Muscle of leg (tissue), 11 donors: Measurements from ENCODE around the gene CHST15. TPM values are rescaled to one million over a fixed set of nuclear protein-coding genes. Genes with fewer than 3 reads are reported as not detected.

ENCODE experiments used
- DNase-seq: peaks from one replicate; pipeline ENCODE4 v3.0.0; 2013
- H3K27ac ChIP-seq: one replicate; pipeline ENCODE4 v1.5.1; 2013; ENCODE audit warnings: mild to moderate bottlenecking, low read length, control low read depth
- H3K27me3 ChIP-seq: one replicate; pipeline ENCODE4 v1.6.1; 2013; ENCODE audit warnings: low read length; ENCODE audit not compliant: control insufficient read depth, insufficient read depth
- H3K36me3 ChIP-seq: one replicate; pipeline ENCODE4 v1.6.1; 2013; ENCODE audit warnings: low read length; ENCODE audit not compliant: control insufficient read depth, insufficient read depth
- H3K4me1 ChIP-seq: one replicate; pipeline ENCODE4 v1.6.1; 2013; ENCODE audit warnings: low read length; ENCODE audit not compliant: control insufficient read depth, insufficient read depth
- H3K4me3 ChIP-seq: one replicate; pipeline ENCODE4 v1.5.1; 2013; ENCODE audit warnings: low read length, control low read depth
- H3K9me3 ChIP-seq: replicated peaks from 2 replicates; pipeline ENCODE4 v1.6.1; 2013; ENCODE audit warnings: low read depth, low read length; ENCODE audit not compliant: control insufficient read depth
- WGBS: methylation state at CpG from one replicate; pipeline ENCODE4 v1.1.5; 2013; ENCODE audit warnings: missing lambda C conversion rate; ENCODE audit not compliant: insufficient coverage; 5-methylcytosine and 5-hydroxymethylcytosine counted together
- polyA plus RNA-seq, 8 donors: library from polyadenylated mRNA; unstranded; fragments of 120-200 nt; gene quantifications; one replicate each; pipeline versions ENCODE4 v1.2.1 to v1.2.3, GENCODE V29; 2013; ENCODE audit warnings: inconsistent platforms in 1 of 8, low replicate concordance in 1 of 8; ENCODE audit not compliant: insufficient read length in 8 of 8, insufficient read depth in 1 of 8
- total RNA-seq: library from RNA; stranded (reverse); fragments of 120-200 nt; gene quantifications from one replicate; pipeline ENCODE4 v1.2.4, GENCODE V29; 2013

CHST15 gene
- total and polyA plus RNA-seq, 9 donors = 10.6 to 19.7 (median 16.3) TPM

- no peaks in the 10 kb centered on the region for H3K9me3 ChIP-seq
- H3K27ac ChIP-seq = no peak overlapping the region
- H3K4me3 ChIP-seq = no peak overlapping the region
- WGBS = 95% methylated on average over 2 of the region's 2 CpGs
- DNase-seq = no peak
- no peaks in the 10 kb centered on the region for H3K36me3 ChIP-seq
- peaks cover 15% of the 10 kb centered on the region for H3K4me1 ChIP-seq
- no peaks in the 10 kb centered on the region for H3K27me3 ChIP-seq
Observed at GRCh38 chr10:124124769-124125161, 31.4 kb upstream of the CHST15 start.

- Histone ChIP-seq H3K4me1 (peaks cover 19% of the 10 kb centered on the region), H3K4me3 (no peak overlapping the region), H3K9me3 (no peaks in the 10 kb centered on the region), H3K27me3 (no peaks in the 10 kb centered on the region), H3K27ac (no peak overlapping the region), H3K36me3 (no peaks in the 10 kb centered on the region)
- WGBS = 74% methylated on average over 7 of the region's 10 CpGs
- no peak for DNase-seq
Observed at GRCh38 chr10:124124123-124124768, 30.8 kb upstream of the CHST15 start.

GRCh38 chr10:124123156-124123555 is 29.8 kb upstream of the CHST15 start:
- H3K4me3 ChIP-seq = no peak overlapping the region
- H3K4me1 ChIP-seq = peaks cover 21% of the 10 kb centered on the region
- H3K27me3 ChIP-seq = no peaks in the 10 kb centered on the region
- H3K9me3 ChIP-seq = no peaks in the 10 kb centered on the region
- H3K36me3 ChIP-seq = no peaks in the 10 kb centered on the region
- WGBS = 88% methylated on average over 4 of the region's 8 CpGs
- no peak for DNase-seq
- H3K27ac ChIP-seq = no peak overlapping the region

GRCh38 chr10:124122211-124122610 is 28.8 kb upstream of the CHST15 start:
- peaks cover 21% of the 10 kb centered on the region for H3K4me1 ChIP-seq
- peak; percentile 61 for DNase-seq
- WGBS = 76% methylated on average over 12 of the region's 13 CpGs
- no peaks in the 10 kb centered on the region for H3K9me3 ChIP-seq
- no peak overlapping the region for H3K27ac ChIP-seq
- H3K36me3 ChIP-seq = no peaks in the 10 kb centered on the region
- H3K27me3 ChIP-seq = no peaks in the 10 kb centered on the region
- H3K4me3 ChIP-seq = no peak overlapping the region

GRCh38 chr10:124120410-124121061 is 27.1 kb upstream of the CHST15 start:
- H3K36me3 ChIP-seq = no peaks in the 10 kb centered on the region
- no peak overlapping the region for H3K27ac ChIP-seq
- 88% methylated on average over 4 of the region's 4 CpGs for WGBS
- no peaks in the 10 kb centered on the region for H3K9me3 ChIP-seq
- H3K4me3 ChIP-seq = no peak overlapping the region
- DNase-seq = no peak
- no peaks in the 10 kb centered on the region for H3K27me3 ChIP-seq
- peaks cover 26% of the 10 kb centered on the region for H3K4me1 ChIP-seq

- 53% methylated on average over 10 of the region's 11 CpGs for whole genome bisulfite sequencing
- Histone ChIP-seq H3K36me3 (no peaks in the 10 kb centered on the region), H3K27me3 (no peaks in the 10 kb centered on the region), H3K4me3 (no peak overlapping the region), H3K4me1 (peaks cover 26% of the 10 kb centered on the region), H3K9me3 (no peaks in the 10 kb centered on the region), H3K27ac (peak overlapping the region; percentile 74)
- peak; percentile 64 for DNase-seq
Observed at GRCh38 chr10:124119946-124120345, 26.5 kb upstream of the CHST15 start.

- H3K27me3 ChIP-seq = no peaks in the 10 kb centered on the region
Observed at GRCh38 chr10:124119216-124119615, 25.8 kb upstream of the CHST15 start.

GRCh38 chr10:124117833-124118232 is 24.4 kb upstream of the CHST15 start:
- Histone ChIP-seq H3K27ac (no peak overlapping the region), H3K36me3 (no peaks in the 10 kb centered on the region), H3K4me3 (no peak overlapping the region), H3K27me3 (no peaks in the 10 kb centered on the region), H3K9me3 (no peaks in the 10 kb centered on the region), H3K4me1 (peaks cover 26% of the 10 kb centered on the region)
- 83% methylated on average over 3 of the region's 6 CpGs for WGBS
- DNase-seq = no peak

More at GRCh38 chr10:124119216-124119615, 25.8 kb upstream of the CHST15 start:
- Histone ChIP-seq H3K4me3 (no peak overlapping the region), H3K36me3 (no peaks in the 10 kb centered on the region), H3K4me1 (peaks cover 26% of the 10 kb centered on the region), H3K27ac (peak overlapping the region; percentile 74), H3K9me3 (no peaks in the 10 kb centered on the region)
- DNase-seq = no peak
- 77% methylated on average over 2 of the region's 4 CpGs for WGBS

GRCh38 chr10:124117511-124117785 is 24.1 kb upstream of the CHST15 start:
- Histone ChIP-seq H3K4me3 (no peak overlapping the region), H3K4me1 (peaks cover 22% of the 10 kb centered on the region), H3K27ac (no peak overlapping the region), H3K9me3 (no peaks in the 10 kb centered on the region), H3K27me3 (no peaks in the 10 kb centered on the region), H3K36me3 (no peaks in the 10 kb centered on the region)
- DNase-seq = no peak
- 100% methylated on average over 3 of the region's 5 CpGs for WGBS

- peaks cover 17% of the 10 kb centered on the region for H3K4me1 ChIP-seq
- no peaks in the 10 kb centered on the region for H3K36me3 ChIP-seq
- DNase-seq = no peak
- no peak overlapping the region for H3K27ac ChIP-seq
- 68% methylated on average over 10 of the region's 12 CpGs for WGBS
- no peak overlapping the region for H3K4me3 ChIP-seq
- no peaks in the 10 kb centered on the region for H3K9me3 ChIP-seq
- no peaks in the 10 kb centered on the region for H3K27me3 ChIP-seq
Observed at GRCh38 chr10:124116771-124117510, 23.5 kb upstream of the CHST15 start.
